AG08395 (cell line): ENCODE data around the gene ALB.

ENCODE experiments used
- DNase-seq: peaks from one replicate; pipeline ENCODE4 v3.0.0; 2012; ENCODE audit warnings: mixed read lengths, low spot score

Gene ALB

DNA sequence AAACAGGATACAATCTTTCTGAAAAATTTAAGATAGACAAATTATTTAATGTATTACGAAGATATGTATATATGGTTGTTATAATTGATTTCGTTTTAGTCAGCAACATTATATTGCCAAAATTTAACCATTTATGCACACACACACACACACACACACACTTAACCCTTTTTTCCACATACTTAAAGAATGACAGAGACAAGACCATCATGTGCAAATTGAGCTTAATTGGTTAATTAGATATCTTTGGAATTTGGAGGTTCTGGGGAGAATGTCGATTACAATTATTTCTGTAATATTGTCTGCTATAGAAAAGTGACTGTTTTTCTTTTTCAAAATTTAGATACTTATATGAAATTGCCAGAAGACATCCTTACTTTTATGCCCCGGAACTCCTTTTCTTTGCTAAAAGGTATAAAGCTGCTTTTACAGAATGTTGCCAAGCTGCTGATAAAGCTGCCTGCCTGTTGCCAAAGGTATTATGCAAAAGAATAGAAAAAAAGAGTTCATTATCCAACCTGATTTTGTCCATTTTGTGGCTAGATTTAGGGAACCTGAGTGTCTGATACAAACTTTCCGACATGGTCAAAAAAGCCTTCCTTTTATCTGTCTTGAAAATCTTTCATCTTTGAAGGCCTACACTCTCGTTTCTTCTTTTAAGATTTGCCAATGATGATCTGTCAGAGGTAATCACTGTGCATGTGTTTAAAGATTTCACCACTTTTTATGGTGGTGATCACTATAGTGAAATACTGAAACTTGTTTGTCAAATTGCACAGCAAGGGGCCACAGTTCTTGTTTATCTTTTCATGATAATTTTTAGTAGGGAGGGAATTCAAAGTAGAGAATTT is 5.2 kb downstream of the ALB start:
- DNase-seq: no peak

DNA sequence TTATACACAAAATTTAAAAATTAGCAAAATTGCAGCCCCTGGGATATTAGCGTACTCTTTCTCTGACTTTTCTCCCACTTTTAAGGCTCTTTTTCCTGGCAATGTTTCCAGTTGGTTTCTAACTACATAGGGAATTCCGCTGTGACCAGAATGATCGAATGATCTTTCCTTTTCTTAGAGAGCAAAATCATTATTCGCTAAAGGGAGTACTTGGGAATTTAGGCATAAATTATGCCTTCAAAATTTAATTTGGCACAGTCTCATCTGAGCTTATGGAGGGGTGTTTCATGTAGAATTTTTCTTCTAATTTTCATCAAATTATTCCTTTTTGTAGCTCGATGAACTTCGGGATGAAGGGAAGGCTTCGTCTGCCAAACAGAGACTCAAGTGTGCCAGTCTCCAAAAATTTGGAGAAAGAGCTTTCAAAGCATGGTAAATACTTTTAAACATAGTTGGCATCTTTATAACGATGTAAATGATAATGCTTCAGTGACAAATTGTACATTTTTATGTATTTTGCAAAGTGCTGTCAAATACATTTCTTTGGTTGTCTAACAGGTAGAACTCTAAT is 6.0 kb downstream of the ALB start:
- no peak for DNase-seq

DNA sequence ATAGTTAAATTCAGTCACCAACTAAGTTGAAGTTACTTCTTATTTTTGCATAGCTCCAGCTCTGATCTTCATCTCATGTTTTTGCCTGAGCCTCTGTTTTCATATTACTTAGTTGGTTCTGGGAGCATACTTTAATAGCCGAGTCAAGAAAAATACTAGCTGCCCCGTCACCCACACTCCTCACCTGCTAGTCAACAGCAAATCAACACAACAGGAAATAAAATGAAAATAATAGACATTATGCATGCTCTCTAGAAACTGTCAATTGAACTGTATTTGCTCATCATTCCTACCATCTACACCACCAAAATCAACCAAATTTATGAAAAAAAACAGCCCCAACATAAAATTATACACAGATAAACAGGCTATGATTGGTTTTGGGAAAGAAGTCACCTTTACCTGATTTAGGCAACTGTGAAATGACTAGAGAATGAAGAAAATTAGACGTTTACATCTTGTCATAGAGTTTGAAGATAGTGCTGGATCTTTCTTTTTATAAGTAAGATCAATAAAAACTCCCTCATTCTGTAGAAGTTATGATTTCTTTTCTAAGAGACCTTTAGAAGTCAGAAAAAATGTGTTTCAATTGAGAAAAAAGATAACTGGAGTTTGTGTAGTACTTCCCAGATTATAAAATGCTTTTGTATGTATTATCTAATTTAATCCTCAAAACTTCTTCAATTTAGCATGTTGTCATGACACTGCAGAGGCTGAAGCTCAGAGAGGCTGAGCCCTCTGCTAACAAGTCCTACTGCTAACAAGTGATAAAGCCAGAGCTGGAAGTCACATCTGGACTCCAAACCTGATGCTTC is 7.0 kb downstream of the ALB start:
- no peak for DNase-seq

- no peak for DNase-seq
These were observed 7.8 kb downstream of the ALB start for GRCh38 chr4:73411731-73412414.

DNA sequence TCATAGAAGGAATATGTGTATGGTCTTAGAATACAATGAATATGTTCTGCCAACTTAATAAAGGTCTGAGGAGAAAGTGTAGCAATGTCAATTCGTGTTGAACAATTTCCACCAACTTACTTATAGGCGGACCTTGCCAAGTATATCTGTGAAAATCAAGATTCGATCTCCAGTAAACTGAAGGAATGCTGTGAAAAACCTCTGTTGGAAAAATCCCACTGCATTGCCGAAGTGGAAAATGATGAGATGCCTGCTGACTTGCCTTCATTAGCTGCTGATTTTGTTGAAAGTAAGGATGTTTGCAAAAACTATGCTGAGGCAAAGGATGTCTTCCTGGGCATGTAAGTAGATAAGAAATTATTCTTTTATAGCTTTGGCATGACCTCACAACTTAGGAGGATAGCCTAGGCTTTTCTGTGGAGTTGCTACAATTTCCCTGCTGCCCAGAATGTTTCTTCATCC is 9.2 kb downstream of the ALB start:
- no peak for DNase-seq

- no peak for DNase-seq
These were observed 10.8 kb downstream of the ALB start for GRCh38 chr4:73414936-73415271.

GRCh38 chr4:73415807-73416238 is 11.7 kb downstream of the ALB start:
- no peak for DNase-seq

- DNase-seq: no peak
These were observed 12.5 kb downstream of the ALB start for GRCh38 chr4:73416423-73417087.

- DNase-seq: no peak
These were observed 13.3 kb downstream of the ALB start for GRCh38 chr4:73417342-73417741.

DNA sequence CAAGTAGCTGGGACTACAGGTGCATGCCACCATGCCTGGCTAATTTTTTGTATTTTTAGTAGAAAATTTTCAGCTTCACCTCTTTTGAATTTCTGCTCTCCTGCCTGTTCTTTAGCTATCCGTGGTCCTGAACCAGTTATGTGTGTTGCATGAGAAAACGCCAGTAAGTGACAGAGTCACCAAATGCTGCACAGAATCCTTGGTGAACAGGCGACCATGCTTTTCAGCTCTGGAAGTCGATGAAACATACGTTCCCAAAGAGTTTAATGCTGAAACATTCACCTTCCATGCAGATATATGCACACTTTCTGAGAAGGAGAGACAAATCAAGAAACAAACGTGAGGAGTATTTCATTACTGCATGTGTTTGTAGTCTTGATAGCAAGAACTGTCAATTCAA is 13.9 kb downstream of the ALB start:
- no peak for DNase-seq

- DNase-seq: no peak
These were observed 14.6 kb downstream of the ALB start for GRCh38 chr4:73418677-73419076.

GRCh38 chr4:73419106-73420038 is 15.3 kb downstream of the ALB start:
- DNase-seq: no peak

GRCh38 chr4:73420615-73421014 is 16.5 kb downstream of the ALB start:
- no peak for DNase-seq

DNA sequence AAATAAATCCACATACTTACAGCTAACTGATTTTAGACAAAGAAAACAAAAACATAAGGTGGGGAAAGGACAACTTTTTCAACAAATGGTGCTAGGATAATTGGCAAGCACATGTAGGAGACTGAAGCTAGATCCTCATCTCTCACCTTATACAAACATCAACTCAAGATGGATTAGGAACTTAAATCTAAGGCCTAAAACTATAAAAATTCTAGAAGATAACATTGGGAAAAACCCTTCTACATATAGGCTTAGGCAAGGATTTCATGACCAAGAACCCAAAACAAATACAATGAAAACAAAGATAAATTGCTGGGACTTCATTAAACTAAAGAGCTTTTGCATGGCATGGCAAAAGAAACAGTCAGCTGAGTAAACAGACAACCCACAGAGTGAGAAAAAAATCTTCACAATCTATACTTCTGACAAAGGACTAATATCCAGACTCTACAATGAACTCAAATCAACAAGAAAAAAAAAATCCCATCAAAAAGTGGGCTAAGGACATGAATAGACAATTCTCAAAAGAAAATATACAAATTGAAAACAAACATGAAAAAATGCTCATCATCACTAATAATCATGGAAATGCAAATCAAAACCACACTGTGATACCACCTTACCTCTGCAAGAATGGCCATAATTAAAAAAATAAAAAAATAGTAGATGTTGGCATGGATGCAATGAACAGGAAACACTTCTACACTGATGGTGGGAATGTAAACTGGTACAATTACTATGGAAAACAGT is 17.8 kb downstream of the ALB start:
- no peak for DNase-seq

DNA sequence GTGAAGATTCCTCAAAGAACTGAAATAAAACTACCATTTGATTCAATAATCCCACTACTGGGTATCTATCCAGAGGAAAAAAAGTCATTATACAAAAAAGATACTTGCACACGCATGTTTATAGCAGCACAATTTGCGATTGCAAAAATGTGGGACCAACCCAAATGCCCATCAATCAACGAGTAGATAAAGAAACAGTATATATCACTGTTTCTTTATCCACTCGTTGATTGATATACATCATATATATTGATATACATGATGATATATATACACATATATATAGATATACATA is 18.3 kb downstream of the ALB start:
- DNase-seq: no peak

DNA sequence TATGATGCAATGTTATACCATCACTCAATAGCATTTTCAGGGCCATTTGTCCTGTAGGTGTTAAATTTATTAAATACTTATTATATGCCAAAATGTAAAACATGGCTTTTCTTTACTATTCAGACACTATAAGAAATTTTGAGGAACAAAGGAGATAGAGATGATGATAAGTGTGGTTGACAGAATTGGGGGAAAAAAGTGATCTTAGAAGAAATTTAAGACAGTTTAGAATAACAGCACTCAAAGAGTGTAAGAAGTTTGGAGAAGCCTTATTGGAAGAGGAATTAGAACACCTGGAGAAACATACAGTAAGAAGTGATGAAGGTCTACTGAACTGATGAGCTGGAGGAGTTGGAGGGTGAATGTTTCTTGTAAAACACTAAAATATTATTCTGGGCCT is 19.1 kb downstream of the ALB start:
- DNase-seq: no peak

DNA sequence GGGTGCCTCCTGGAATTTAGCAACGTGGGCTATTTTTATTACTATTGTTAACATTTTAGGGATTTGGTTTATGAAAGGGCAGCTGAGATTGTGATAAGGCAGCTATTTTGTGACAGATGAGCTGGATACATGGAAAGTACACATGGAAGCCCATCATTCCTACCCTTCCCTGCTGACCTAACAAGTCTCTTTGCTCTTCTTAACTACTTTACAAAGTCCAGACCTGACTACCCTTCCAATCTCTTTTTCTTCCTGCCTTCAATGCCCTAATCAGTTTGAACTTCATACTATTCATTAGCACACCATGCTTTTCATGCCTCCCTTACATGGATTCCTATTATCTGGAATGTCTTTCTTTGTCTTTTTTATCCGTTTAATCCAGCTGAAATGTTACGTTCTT is 22.6 kb downstream of the ALB start:
- no peak for DNase-seq

DNA sequence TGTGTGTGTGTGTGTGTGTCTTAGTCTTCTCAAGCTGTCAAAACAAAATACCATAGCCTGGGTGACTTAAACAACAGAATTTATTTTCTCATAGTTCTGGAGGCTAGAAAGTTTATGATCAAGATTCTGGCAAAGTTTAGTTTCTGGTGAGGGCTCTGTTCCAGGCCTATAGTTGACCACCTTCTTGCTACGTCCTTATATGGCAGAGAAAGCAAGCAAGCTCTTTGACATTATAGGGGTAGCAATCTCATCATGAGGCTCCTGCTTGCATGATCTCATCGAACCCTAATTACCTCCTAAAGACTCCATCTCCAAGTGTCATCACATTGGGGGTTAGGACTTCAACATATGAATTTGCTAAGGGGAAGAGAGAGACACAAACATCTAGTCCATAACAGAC is 25.0 kb downstream of the ALB start:
- DNase-seq: no peak

DNA sequence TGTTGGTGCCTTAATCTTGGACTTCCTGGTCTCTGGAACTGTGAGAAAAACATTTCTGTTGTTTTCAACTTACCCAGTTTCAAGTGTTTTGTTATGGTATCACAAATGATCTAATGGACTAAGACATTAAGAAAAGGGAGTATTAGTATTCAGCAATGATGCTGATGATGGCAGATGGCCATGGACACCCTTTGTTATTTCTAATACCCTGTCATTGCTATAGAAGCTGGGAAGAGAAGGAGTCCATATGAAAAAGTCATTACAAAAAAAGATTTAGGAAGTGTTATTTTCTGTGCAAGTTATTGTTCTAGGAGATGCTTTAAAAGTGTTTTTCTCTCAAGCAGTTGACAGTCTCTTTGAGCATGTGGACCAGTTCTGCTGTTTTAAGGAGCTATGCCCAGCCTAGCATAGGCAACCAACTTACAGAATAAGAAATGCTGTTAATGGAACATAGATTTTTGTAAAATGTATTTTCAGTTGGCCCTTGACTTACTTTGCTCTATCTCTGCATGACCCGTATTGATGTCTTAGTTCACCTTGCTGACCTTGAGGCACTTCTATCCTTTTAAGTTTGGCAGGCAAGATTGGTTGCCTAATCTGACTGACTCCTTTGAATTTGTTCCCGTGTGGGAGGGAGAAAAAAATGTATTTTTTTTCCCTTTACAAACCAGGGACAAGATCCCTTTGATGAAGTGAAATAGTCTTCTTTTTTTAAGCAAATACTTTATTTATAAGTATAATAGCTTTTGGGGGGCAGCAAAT is 25.9 kb downstream of the ALB start:
- DNase-seq: no peak

GRCh38 chr4:73431813-73432168 is 27.7 kb downstream of the ALB start:
- no peak for DNase-seq
